Activated CD8-positive, alpha-beta memory T cell treated with anti-CD3 and anti-CD28 coated beads, Interleukin-2, amount 50 U/mL, for 24 hours (primary cell): ENCODE data around the gene MTMR1.
A peak's percentile ranks its signal among the peaks of the same experiment; 100 is the strongest.

Experiments used
- DNase-seq: peaks from one replicate; pipeline ENCODE4 v3.0.0-alpha.2; 2020; ENCODE audit errors: extremely low read depth

The MTMR1 gene

GRCh38 chrX:150696866-150697265, 3.7 kb downstream of the MTMR1 start:
- DNase-seq = no peak

DNA sequence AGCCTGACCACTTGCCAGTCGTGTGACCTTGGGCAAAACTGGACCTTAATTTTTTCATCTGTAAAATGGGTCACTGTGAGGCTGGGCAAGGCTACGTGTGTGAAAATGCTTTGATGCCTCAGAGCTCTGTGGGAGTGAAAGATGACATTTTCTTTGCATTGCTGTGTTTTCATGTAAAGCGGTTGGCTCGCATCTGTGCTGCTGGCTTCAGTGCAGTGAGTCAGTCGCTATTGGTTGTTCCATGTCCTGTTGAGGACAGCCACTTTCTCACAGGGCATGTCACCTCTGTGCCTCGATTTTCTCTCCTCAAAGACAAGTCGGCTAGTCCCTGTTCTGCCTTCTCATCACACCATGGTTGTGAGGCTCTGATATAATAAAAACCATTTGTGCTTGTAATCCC, 4.4 kb downstream of the MTMR1 start:
- DNase-seq = no peak

GRCh38 chrX:150698981-150699380, 5.8 kb downstream of the MTMR1 start:
- DNase-seq = no peak

DNA sequence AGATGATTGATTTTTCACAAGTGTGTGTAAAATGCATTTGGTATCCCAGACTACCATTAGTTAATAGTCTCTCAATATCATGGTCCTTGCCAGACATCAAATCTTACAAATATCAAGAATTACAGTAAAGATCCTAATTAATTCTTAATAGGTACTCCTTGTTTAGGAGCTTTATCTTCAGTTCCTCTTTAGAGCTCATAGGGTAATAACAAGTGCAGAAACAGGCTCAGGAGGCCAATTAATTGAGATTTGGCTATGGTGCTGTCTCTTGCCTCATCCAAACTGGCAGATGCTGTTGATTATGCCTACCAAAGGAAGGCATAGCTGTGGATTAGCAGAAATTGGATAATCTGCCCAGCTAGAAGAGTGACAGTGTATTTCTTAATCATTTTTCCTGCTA, 6.9 kb downstream of the MTMR1 start:
- no peak for DNase-seq

DNA sequence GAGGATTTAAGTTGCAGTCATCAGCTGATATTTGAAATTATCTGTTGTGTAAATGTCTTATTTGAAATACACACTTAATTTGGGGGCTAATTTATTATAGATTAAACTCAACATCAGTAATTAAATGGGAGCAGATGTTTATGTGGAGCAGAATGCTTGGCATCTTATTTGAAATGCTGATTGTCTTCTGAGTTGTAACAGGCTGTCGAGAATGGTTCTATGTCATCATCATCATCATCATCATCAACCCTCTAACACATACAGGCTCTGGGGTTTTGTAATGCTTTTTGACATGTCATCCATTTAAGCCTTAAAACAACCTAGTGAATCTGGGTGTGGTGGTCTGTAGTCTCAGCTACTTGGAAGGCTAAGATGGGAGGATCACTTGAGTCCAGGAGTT, 8.2 kb downstream of the MTMR1 start:
- DNase-seq = no peak

DNA sequence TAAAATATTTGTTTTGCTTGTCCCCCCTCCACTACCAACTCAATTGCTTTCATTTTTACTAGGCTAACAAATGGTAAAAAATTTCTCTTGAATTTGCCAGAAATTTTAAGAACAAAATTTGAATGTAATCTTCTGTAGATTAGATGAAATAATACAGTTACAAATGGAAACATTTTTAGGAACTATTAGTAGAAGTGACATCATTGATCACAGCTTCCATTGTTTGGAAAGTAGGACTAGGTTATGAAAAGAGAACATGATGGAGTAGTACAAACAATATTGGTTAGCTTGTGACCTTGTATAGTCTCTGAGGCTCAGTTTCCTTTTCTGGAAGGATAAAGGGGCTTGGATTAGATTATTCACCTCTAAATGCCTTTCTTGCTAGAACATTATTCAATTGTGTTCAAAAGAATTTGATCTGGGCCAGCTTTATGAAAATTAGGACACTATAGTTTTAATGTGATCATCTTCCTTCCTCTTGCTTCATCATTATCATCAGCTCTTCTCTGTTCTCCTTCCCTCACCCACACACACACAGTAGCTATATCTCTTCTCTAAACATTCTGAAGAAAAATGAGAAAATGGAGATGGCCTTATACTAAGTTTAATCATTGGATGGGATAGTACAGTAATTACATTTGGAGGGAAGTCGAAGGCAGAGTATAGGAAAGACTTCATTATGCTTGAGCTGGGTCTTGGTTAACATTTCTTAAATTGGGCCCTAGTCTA, 9.9 kb downstream of the MTMR1 start:
- no peak for DNase-seq

- no peak for DNase-seq
Observed at GRCh38 chrX:150703695-150703974, 10.4 kb downstream of the MTMR1 start.

DNA sequence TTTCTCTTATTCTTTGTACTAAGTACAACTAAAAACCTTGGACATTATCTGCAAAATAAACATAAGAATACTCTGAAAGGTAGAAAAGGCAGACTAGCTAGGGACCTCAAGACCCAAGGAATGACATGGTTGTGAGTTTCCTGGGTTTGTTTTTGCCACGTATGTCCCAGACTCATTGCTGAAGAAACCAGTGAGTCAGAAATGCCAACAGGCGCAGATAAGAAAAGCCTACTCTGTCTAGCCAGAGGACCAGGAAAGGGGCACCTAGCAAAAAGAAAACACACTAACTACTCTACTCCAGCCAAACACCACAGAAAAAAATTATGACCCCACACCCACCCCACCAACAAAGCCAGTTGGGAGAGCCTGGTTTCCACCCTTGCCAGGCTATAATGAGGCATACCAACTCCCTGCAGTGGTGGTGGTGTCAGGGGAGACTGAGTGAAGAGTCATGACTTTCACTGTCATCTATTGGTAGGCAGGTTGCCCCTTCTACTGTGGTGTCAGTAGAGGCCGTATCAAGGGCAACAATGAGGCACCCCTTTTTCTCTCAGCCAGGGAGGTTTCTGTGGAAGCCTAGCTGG, 10.9 kb downstream of the MTMR1 start:
- DNase-seq = no peak

DNA sequence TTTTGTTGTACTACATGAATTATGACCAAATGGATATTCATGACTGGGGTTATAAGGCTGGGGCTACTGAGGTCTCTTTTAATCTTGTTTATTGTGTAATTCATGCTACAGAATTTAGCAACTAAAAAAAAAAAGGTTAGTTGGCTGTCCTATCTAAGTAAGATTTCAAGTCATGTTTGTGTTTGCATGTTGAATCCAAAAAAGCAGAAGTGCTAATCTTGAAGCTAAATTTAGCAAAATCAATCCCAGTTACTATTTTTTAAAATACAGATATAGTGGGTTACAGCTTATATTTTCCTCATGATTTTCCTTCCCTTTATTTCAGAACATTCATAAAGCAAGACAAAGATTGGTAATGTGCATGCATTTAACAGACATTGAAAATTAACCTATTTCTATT, 19.4 kb downstream of the MTMR1 start:
- no peak for DNase-seq

GRCh38 chrX:150715184-150715583, 22.0 kb downstream of the MTMR1 start:
- DNase-seq = no peak

DNA sequence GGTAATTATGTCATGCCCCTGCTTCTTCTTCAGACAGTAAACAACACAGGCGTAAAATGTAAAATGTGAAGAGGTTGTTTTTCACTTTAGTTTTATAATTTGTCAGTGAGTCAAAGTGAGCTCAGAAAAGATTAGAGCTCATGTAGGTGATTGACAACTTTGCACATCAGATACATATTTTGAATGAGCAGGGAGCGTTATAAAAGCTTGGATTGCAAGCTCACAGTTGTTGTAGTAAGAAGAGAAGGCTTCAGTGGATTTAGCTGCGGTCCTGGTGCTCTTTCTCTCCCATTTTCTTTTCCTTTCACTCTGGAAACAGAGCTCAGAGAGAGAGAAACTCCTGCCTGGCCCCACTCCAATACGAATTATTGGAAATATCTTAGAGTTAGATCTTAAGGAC, 26.4 kb downstream of the MTMR1 start:
- DNase-seq = no peak

- no peak for DNase-seq
Observed at GRCh38 chrX:150729956-150730355, 36.8 kb downstream of the MTMR1 start.

DNA sequence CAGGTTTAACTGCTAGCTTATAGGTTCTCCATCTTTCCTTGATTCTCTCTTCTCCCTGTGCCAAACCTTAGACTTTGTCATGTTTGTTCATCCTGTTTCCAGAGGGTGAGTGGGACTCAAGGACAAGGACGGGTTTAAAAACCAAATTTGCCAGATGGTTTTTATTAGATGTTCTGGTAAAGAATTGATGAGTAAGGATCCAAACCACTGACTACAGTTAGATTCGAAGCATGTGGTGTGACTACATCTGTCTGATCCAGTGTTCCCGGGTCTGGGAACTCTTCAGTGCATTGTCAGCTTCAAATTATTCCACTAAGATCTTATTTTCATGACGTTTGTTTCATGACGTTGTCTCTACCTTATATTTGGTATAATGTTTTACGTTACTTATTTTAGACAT, 37.5 kb downstream of the MTMR1 start:
- DNase-seq = no peak

- peak; percentile 37 for DNase-seq
Observed at GRCh38 chrX:150731795-150732194, 38.6 kb downstream of the MTMR1 start.

- DNase-seq = no peak
Observed at GRCh38 chrX:150736475-150736874, 43.3 kb downstream of the MTMR1 start.

DNA sequence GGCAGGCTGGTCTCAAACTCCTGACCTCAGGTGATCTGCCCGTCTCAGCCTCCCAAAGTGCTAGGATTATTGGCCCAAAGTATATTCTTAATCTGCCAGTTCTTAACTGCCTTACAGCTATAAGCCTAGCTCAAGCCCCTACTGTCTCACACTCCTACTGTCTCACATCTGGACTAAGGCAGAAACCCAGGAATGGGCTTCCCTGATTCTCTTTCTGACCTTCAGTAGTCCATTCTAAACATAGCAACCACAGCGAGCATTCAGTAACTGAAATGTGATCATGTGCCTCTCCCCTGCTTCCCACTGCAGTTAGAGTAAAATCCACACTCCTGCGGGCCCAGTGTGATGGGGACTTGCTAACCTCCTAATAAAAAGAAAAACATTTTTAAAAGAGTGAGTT, 58.9 kb downstream of the MTMR1 start:
- DNase-seq = no peak

DNA sequence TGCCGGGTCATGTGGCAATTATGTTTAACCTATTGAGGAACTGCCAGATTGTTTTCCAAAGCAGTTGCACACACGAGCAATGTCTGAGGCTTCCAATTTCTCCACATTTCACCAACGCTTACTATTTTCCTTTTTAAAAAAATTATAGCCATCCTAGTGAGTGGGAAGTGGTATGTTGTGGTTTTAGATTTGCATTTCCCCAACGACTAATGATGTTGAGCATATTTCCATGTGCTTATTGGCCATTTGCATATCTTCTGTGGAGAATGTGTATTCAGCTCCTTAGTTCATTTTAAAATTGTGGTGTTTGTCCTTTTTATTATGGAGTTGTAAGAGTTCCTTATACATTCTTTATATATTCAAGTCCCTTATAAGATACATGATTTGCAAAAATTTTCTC, 60.2 kb downstream of the MTMR1 start:
- no peak for DNase-seq

DNA sequence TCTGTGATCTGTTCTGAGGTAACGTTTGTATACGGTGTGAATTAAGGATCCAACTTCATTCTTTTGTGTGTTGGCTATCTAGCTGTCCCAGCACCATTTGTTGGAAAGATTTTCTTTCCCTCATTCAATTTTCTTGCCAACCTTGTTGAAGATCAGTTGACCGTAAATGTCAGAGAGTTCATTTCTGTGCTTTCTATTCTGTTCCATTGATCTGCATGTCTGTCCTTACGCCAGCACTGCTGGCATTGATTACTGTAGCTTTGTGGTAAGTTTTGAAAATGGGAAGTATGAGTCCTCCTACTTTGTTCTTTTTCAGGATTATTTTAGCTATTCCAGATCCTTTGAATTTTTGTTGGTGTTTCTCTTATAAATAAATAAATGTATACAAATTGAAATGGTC, 60.8 kb downstream of the MTMR1 start:
- DNase-seq = no peak

- DNase-seq = no peak
Observed at GRCh38 chrX:150757371-150757770, 64.2 kb downstream of the MTMR1 start.

GRCh38 chrX:150759568-150760416, 66.6 kb downstream of the MTMR1 start:
- DNase-seq = no peak

DNA sequence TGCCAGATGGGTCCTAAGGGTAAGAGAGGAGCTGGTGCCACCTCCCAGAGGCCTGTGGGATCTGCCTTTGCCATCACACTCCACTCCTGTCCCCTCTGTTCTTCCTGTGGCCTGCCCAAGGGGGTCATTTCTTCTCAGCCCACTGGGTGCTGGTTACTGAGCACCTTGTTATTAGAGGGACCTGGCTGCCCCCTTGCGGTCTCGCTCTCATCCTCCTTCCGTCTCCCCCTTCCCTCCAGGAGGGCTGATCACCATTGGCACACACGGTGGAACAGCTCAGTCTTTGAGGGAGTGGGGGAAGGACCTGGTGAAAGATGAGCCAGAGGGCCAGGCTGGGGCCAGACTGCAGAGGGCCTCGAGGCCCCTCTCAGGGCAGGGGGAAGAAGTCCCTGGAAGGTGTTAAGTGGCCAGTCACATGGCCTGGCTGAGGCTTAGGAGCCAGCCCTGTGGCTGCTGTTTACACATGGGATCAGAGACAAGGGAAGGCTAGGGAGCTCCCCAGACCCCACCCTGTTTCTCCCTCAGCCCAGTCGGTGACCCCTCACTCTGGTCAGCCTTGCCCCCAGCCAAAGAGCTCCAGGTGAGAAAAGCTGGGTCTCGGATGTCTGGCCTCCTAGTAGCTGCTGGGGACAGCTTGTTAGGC, 68.1 kb downstream of the MTMR1 start:
- DNase-seq = no peak

GRCh38 chrX:150761819-150762216, 68.6 kb downstream of the MTMR1 start:
- DNase-seq = no peak
